GM19035 (cell line): ENCODE measurements around the gene FOXP1.

Experiments used
- ATAC-seq: cut with Tn5 transposase; IDR thresholded peaks from one replicate; pipeline ENCODE4 v1.9.1; 2021; ENCODE audit not compliant: unreplicated experiment

The FOXP1 gene

GRCh38 chr3:71316066-71316777 lies 267.3 kb downstream of the FOXP1 start:
- no peak for ATAC-seq

- ATAC-seq: no peak
These were observed 268.1 kb downstream of the FOXP1 start for GRCh38 chr3:71315431-71315830.

GRCh38 chr3:71313844-71314243 lies 269.7 kb downstream of the FOXP1 start:
- ATAC-seq: no peak

- ATAC-seq: no peak
These were observed 271.1 kb downstream of the FOXP1 start for GRCh38 chr3:71312461-71312860.

GRCh38 chr3:71311661-71312046 lies 271.9 kb downstream of the FOXP1 start:
- no peak for ATAC-seq

GRCh38 chr3:71310980-71311660 lies 272.4 kb downstream of the FOXP1 start:
- ATAC-seq: no peak

- ATAC-seq: no peak
These were observed 273.1 kb downstream of the FOXP1 start for GRCh38 chr3:71310359-71310979.

GRCh38 chr3:71309886-71310285 lies 273.6 kb downstream of the FOXP1 start:
- ATAC-seq: no peak

GRCh38 chr3:71309342-71309741 lies 274.2 kb downstream of the FOXP1 start:
- no peak for ATAC-seq

GRCh38 chr3:71308836-71309235 lies 274.7 kb downstream of the FOXP1 start:
- no peak for ATAC-seq

GRCh38 chr3:71307991-71308697 lies 275.4 kb downstream of the FOXP1 start:
- ATAC-seq: no peak

GRCh38 chr3:71305231-71306206 lies 278.0 kb downstream of the FOXP1 start:
- no peak for ATAC-seq

- no peak for ATAC-seq
These were observed 278.8 kb downstream of the FOXP1 start for GRCh38 chr3:71304684-71305083.

GRCh38 chr3:71304247-71304646 lies 279.3 kb downstream of the FOXP1 start:
- ATAC-seq: no peak

- ATAC-seq: no peak
These were observed 279.8 kb downstream of the FOXP1 start for GRCh38 chr3:71303627-71304200.

GRCh38 chr3:71302604-71303003 lies 280.9 kb downstream of the FOXP1 start:
- ATAC-seq: no peak

- no peak for ATAC-seq
These were observed 282.6 kb downstream of the FOXP1 start for GRCh38 chr3:71300951-71301393.

- no peak for ATAC-seq
These were observed 284.4 kb downstream of the FOXP1 start for GRCh38 chr3:71299160-71299559.

- no peak for ATAC-seq
These were observed 288.6 kb downstream of the FOXP1 start for GRCh38 chr3:71294919-71295318.

GRCh38 chr3:71290301-71290700 lies 293.2 kb downstream of the FOXP1 start:
- ATAC-seq: no peak
